Calu3 (cell line): ENCODE results near the gene DNAH12. TPM values are rescaled to one million over a fixed set of nuclear protein-coding genes. Genes with fewer than 3 reads are reported as not detected.
"Not testable (repeated sequence)": the region's sequence is repeated elsewhere in the genome, so short reads cannot be mapped to it uniquely, and the experiment has no call there.

Source experiments
- BruUV-seq: library from RNA; stranded (reverse); fragments of 400-500 nt; replicated peaks from 2 replicates; lab custom pipeline; 2021; lab: Mats Ljungman, UMichigan
- CTCF ChIA-PET: fragments of 300-600 bp; sonication (Branson Sonifier 250); formaldehyde crosslinking; loops from one replicate; lab custom pipeline; 2022; ENCODE audit warnings: antibody characterized with exemption; lab: Charles Lee
- DNase-seq: peaks from one replicate; pipeline ENCODE4 v3.0.0; 2022
- H3K27ac Mint-ChIP-seq: one replicate; pipeline ENCODE4 v1.8.0; 2022; ENCODE audit warnings: mixed read lengths; ENCODE audit not compliant: unreplicated experiment
- H3K27me3 Mint-ChIP-seq: one replicate; pipeline ENCODE4 v1.8.0; 2022; ENCODE audit warnings: mixed read lengths; ENCODE audit not compliant: unreplicated experiment
- H3K36me3 Mint-ChIP-seq: one replicate; pipeline ENCODE4 v1.8.0; 2022; ENCODE audit warnings: mild to moderate bottlenecking, moderate library complexity, mixed read lengths; ENCODE audit not compliant: insufficient read depth, unreplicated experiment
- H3K4me1 Mint-ChIP-seq: one replicate; pipeline ENCODE4 v1.8.0; 2022; ENCODE audit warnings: mild to moderate bottlenecking, low read depth, mixed read lengths; ENCODE audit not compliant: unreplicated experiment
- H3K4me3 Mint-ChIP-seq: one replicate; pipeline ENCODE4 v1.8.0; 2022; ENCODE audit warnings: mild to moderate bottlenecking, low read depth, moderate library complexity, mixed read lengths; ENCODE audit not compliant: unreplicated experiment
- H3K9me3 Mint-ChIP-seq: one replicate; pipeline ENCODE4 v1.8.0; 2022; ENCODE audit warnings: low read depth, mixed read lengths; ENCODE audit not compliant: unreplicated experiment
- intact Hi-C: fragments of 100-400 bp; cut with micrococcal nuclease; formaldehyde crosslinking; loops from one replicate; pipeline ENCODE4 v1.10.0; 2022; ENCODE audit not compliant: unreplicated experiment
- total RNA-seq: library from RNA; stranded (reverse); gene quantifications from 2 replicates; pipeline ENCODE4 v1.2.3, GENCODE V29; 2022
- TF ChIP-seq, protein P1 (sequence below): fragments of 200-600 bp; IDR thresholded peaks from one replicate; pipeline ENCODE4 v1.8.0; 2022; ENCODE audit warnings: antibody characterized with exemption; ENCODE audit not compliant: unreplicated experiment

The DNAH12 gene
- total RNA-seq, 1 experiment from 2014 or later: 0.92 TPM

DNA sequence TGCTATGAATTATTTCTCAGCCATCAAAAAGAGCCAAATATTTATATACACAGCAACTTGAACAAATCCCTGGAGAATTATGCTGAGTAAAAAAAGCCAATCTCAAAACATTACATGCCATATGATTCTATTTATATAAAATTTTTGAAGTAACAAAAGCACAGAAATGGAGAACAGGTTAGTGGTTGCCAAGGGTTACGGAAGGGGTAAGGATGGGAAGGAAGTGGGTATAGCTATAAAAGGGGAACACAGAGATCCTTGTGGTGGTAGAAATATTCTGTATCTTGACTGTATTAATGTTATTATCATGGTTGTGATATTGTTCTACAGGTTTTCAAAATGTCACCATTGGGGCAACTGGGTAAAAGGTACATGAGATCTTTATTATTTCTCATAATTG lies 189.4 kb downstream of the DNAH12 start:
- H3K36me3 Mint-ChIP-seq: no peaks in the 10 kb centered on the region
- CTCF ChIA-PET: no interaction called here
- no peaks in the 10 kb centered on the region for H3K27me3 Mint-ChIP-seq
- TF ChIP-seq, protein P1, sequence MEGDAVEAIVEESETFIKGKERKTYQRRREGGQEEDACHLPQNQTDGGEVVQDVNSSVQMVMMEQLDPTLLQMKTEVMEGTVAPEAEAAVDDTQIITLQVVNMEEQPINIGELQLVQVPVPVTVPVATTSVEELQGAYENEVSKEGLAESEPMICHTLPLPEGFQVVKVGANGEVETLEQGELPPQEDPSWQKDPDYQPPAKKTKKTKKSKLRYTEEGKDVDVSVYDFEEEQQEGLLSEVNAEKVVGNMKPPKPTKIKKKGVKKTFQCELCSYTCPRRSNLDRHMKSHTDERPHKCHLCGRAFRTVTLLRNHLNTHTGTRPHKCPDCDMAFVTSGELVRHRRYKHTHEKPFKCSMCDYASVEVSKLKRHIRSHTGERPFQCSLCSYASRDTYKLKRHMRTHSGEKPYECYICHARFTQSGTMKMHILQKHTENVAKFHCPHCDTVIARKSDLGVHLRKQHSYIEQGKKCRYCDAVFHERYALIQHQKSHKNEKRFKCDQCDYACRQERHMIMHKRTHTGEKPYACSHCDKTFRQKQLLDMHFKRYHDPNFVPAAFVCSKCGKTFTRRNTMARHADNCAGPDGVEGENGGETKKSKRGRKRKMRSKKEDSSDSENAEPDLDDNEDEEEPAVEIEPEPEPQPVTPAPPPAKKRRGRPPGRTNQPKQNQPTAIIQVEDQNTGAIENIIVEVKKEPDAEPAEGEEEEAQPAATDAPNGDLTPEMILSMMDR: no peak
- no peak for DNase-seq
- no peak overlapping the region for H3K4me3 Mint-ChIP-seq
- intact Hi-C loops: no loop called here
- BruUV-seq: no TSS peak
- no peak overlapping the region for H3K27ac Mint-ChIP-seq
- no peaks in the 10 kb centered on the region for H3K9me3 Mint-ChIP-seq
- no peaks in the 10 kb centered on the region for H3K4me1 Mint-ChIP-seq

DNA sequence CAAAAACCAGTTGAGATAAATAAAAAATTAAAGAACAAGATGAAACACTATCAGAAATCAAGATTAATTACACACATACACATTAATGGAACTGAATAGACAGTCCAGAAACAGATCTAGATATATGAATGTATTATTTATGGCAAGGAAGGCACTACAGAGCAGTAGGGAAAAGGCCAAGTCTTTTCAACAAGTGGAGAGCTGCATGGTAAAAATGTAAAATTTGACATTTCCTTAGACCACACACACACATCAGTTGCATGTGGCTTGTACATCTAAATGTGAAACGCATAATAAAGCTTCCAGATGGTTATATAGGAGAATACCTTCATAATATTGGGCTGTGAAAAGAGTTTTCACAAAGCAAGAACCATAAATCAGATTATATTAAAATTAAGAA lies 193.9 kb downstream of the DNAH12 start:
- CTCF ChIA-PET: interaction anchor here (0.5 kb wide), 1 partner anchor 74 kb away, joined by 3 read pairs; no protein-coding TSS in a partner anchor
- intact Hi-C loops: no loop called here
- Mint-ChIP-seq H3K9me3 (no peaks in the 10 kb centered on the region), H3K27me3 (no peaks in the 10 kb centered on the region), H3K4me1 (no peaks in the 10 kb centered on the region), H3K36me3 (no peaks in the 10 kb centered on the region), H3K27ac (no peak overlapping the region), H3K4me3 (no peak overlapping the region)
- no TSS peak for BruUV-seq
- TF ChIP-seq, protein P1: no peak
- no peak for DNase-seq

DNA sequence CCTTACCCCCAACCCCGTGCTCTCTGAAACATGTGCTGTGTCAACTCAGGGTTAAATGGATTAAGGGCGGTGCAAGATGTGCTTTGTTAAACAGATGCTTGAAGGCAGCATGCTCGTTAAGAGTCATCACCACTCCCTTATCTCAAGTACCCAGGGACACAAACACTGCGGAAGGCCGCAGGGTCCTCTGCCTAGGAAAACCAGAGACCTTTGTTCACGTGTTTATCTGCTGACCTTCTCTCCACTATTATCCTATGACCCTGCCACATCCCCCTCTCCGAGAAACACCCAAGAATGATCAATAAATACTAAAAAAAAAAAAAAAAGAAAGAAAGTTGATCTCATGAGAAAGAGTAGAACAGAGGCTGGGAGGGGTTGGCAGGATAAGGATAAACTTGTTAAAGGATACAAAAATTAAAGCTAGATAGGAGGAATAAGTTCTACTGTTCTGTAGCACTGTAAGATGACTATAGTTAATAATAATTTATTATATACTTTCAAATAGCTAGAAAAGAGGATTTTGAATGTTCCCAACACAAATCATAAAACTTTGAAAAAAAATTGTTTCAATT lies 205.0 kb downstream of the DNAH12 start:
- BruUV-seq, CTCF ChIA-PET, H3K9me3 Mint-ChIP-seq, H3K36me3 Mint-ChIP-seq, H3K4me1 Mint-ChIP-seq, DNase-seq, H3K27ac Mint-ChIP-seq, H3K4me3 Mint-ChIP-seq, intact Hi-C loops, H3K27me3 Mint-ChIP-seq: not testable (repeated sequence)

DNA sequence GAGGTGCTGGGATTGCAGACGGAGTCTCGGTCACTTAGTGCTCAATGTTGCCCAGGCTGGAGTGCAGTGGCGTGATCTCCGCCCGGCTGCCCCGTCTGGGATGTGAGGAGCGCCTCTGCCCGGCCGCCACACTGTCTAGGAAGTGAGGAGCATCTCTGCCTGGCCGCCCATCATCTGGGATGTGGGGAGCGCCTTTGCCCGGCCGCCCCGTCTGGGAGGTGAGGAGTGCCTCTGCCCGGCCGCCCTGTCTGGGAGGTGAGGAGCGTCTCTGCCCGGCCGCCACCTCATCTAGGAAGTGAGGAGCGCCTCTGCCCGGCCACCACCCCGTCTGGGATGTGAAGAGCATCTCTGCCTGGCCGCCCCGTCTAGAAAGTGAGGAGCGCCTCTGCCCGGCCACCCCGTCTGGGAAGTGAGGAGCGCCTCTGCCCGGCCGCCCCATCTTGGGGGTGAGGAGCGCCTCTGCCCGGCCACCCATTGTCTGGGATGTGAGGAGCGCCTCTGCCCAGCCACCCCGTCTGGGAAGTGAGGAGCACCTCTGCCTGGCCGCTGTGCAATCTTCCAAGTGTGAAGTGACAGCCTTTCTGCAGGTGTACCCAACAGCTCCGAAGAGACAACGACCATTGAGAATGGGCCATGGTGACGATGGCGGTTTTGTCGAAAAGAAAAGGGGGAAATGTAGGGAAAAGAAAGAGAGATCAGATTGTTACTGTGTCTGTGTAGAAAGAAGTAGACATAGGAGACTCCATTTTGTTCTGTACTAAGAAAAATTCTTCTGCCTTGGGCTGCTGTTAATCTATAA lies 205.7 kb downstream of the DNAH12 start:
- BruUV-seq, intact Hi-C loops, H3K4me3 Mint-ChIP-seq, H3K27ac Mint-ChIP-seq, CTCF ChIA-PET, H3K36me3 Mint-ChIP-seq, H3K4me1 Mint-ChIP-seq, H3K9me3 Mint-ChIP-seq, H3K27me3 Mint-ChIP-seq, DNase-seq: not testable (repeated sequence)

DNA sequence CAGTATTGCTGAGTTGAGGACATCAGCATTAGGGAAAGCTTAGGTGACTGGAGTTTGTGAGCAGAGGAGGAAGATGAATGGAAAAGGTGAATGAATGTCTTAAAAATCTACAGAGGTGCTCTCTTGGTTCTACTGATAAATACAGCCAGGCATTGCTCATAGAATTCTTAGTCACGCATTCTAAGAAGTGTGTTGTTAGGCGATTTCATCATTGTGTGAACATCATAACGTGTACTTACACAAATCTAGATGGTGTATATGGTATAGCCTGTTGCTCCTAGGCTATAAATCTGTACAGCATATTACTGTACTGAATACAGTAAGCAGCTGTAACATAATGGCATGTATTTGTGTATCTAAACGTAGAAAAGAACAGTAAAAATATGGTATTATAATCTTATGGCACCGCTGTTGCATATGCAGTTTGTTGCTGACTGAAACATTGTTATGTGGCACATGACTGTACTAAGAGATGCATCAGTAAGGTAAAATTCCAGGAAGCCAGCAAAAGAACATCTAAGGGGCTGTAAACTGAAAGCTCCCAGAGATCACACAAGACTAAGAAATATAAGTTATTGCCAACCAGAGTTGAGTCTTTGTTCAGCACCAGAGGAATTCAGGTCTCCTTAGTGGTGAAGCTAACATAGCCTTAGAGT lies 208.7 kb downstream of the DNAH12 start:
- BruUV-seq: no TSS peak
- Mint-ChIP-seq H3K27me3 (no peaks in the 10 kb centered on the region), H3K27ac (peak overlapping the region; percentile 10), H3K4me3 (no peak overlapping the region), H3K4me1 (no peaks in the 10 kb centered on the region), H3K36me3 (no peaks in the 10 kb centered on the region), H3K9me3 (no peaks in the 10 kb centered on the region)
- intact Hi-C loops: no loop called here
- TF ChIP-seq, protein P1: no peak
- DNase-seq: no peak
- CTCF ChIA-PET: interaction anchor here (0.6 kb wide), 1 partner anchor 567 kb away, joined by 5 read pairs; no protein-coding TSS in a partner anchor
